Mucosa of descending colon (tissue), 3 donors: Measurements from ENCODE around the gene UHRF2. TPM values are rescaled to one million over a fixed set of nuclear protein-coding genes. Genes with fewer than 3 reads are reported as not detected.

Experiments
- ATAC-seq: fragments of 200-7000 bp; cut with Tn5 transposase; one replicate; pipeline ENCODE4 v1.9.1; 2020; ENCODE audit warnings: mild to moderate bottlenecking, moderate library complexity
- DNase-seq, 3 donors: peaks; one replicate each; pipeline ENCODE4 v3.0.0-alpha.2; 2020
- H3K36me3 ChIP-seq: fragments of 200-600 bp; one replicate; pipeline ENCODE4 v1.8.0; 2021; ENCODE audit warnings: low read depth, mild to moderate bottlenecking
- H3K4me1 ChIP-seq: fragments of 200-600 bp; one replicate; pipeline ENCODE4 v1.8.0; 2021; ENCODE audit warnings: low read depth, mild to moderate bottlenecking
- H3K4me3 ChIP-seq: fragments of 200-600 bp; one replicate; pipeline ENCODE4 v1.8.0; 2021; ENCODE audit warnings: mild to moderate bottlenecking
- H3K9me3 ChIP-seq: fragments of 200-600 bp; one replicate; pipeline ENCODE4 v1.8.0; 2021; ENCODE audit warnings: mild to moderate bottlenecking
- CTCF ChIP-seq: fragments of 200-600 bp; IDR thresholded peaks from one replicate; pipeline ENCODE4 v1.8.0; 2022; ENCODE audit warnings: antibody characterized with exemption, mild to moderate bottlenecking
- intact Hi-C, 2 donors: fragments of 100-400 bp; cut with DNase I in 1 of 2; cut with micrococcal nuclease in 1 of 2; formaldehyde crosslinking; loops; one replicate each; pipeline versions ENCODE4 v1.11.0 to v1.11.1; 2022; cut with DNase I, micrococcal nuclease
- total RNA-seq, 3 donors: library from RNA; stranded (reverse); fragmentation: NEBNext Ultra II Directional in 2 of 3; extraction: Animal tissue kit (Norgen Biotek cat#: 25700) in 2 of 3; gene quantifications; one replicate each; pipeline versions ENCODE4 v1.2.1 to v1.2.4, GENCODE V29; 2021 to 2023
- donor health status: DM: no; HTN: no; CAD: no; lungs with moderate emphysema.
- donor health status: DM: no; HTN: no; CAD: no.
- donor health status: DM: no; HTN: yes; CAD: no.

The UHRF2 gene
- total RNA-seq, 3 donors from 2014 or later = 28.1 to 42.0 (median 37.9) TPM

GRCh38 chr9:6431038-6431437, 18.0 kb downstream of the UHRF2 start:
- H3K36me3 ChIP-seq = no peaks in the 10 kb centered on the region
- H3K4me1 ChIP-seq = no peaks in the 10 kb centered on the region
- H3K9me3 ChIP-seq = no peaks in the 10 kb centered on the region
- no peak for DNase-seq
- ATAC-seq = no peak
- intact Hi-C loops = no loop called here
- no peak for TF ChIP-seq CTCF
- no peak overlapping the region for H3K4me3 ChIP-seq

- H3K36me3 ChIP-seq = no peaks in the 10 kb centered on the region
- no peak for TF ChIP-seq CTCF
- intact Hi-C loops = no loop called here
- no peaks in the 10 kb centered on the region for H3K4me1 ChIP-seq
- no peak overlapping the region for H3K4me3 ChIP-seq
- ATAC-seq (no peak), DNase-seq (no peak)
- H3K9me3 ChIP-seq = no peaks in the 10 kb centered on the region
Measured at GRCh38 chr9:6433410-6433809, 20.4 kb downstream of the UHRF2 start.

- no peaks in the 10 kb centered on the region for H3K9me3 ChIP-seq
- ATAC-seq = no peak
- TF ChIP-seq CTCF = no peak
- no peaks in the 10 kb centered on the region for H3K36me3 ChIP-seq
- no peak overlapping the region for H3K4me3 ChIP-seq
- intact Hi-C loops = no loop called here
- no peaks in the 10 kb centered on the region for H3K4me1 ChIP-seq
- DNase-seq = no peak
Measured at GRCh38 chr9:6439051-6439703, 26.2 kb downstream of the UHRF2 start.

GRCh38 chr9:6440405-6440804, 27.4 kb downstream of the UHRF2 start:
- no peaks in the 10 kb centered on the region for H3K4me1 ChIP-seq
- intact Hi-C loops = no loop called here
- no peak for TF ChIP-seq CTCF
- no peaks in the 10 kb centered on the region for H3K9me3 ChIP-seq
- H3K36me3 ChIP-seq = no peaks in the 10 kb centered on the region
- no peak for ATAC-seq
- no peak for DNase-seq
- no peak overlapping the region for H3K4me3 ChIP-seq

- ATAC-seq (no peak), DNase-seq (no peak)
- Histone ChIP-seq H3K36me3 (no peaks in the 10 kb centered on the region), H3K4me1 (no peaks in the 10 kb centered on the region), H3K9me3 (no peaks in the 10 kb centered on the region), H3K4me3 (no peak overlapping the region)
- intact Hi-C loops = no loop called here
- no peak for TF ChIP-seq CTCF
Measured at GRCh38 chr9:6441269-6441668, 28.3 kb downstream of the UHRF2 start.

- Histone ChIP-seq H3K9me3 (no peaks in the 10 kb centered on the region), H3K4me1 (no peaks in the 10 kb centered on the region), H3K36me3 (no peaks in the 10 kb centered on the region), H3K4me3 (no peak overlapping the region)
- no peak for ATAC-seq
- no peak for DNase-seq
- intact Hi-C loops = no loop called here
- TF ChIP-seq CTCF = no peak
Measured at GRCh38 chr9:6443661-6444060, 30.7 kb downstream of the UHRF2 start.
